Erythroblast (primary cell): ENCODE results near the gene KPNA6.

Experiments
- GATA1 ChIP-seq: IDR thresholded peaks from 2 replicates; pipeline ENCODE4 v1.6.1; 2011; ENCODE audit warnings: low read depth, mild to moderate bottlenecking, control low read depth, low read length, moderate library complexity
- POLR2A ChIP-seq: IDR thresholded peaks from 2 replicates; pipeline ENCODE4 v1.6.1; 2011; ENCODE audit warnings: mild to moderate bottlenecking, low read length

- no peak for TF ChIP-seq POLR2A
- no peak for TF ChIP-seq GATA1
Measured at GRCh38 chr1:32125313-32125712, 17.5 kb downstream of the KPNA6 start.
